HG03097 (cell line): ENCODE measurements around the gene ADGRF3.
"Not testable (repeated sequence)": the region's sequence is repeated elsewhere in the genome, so short reads cannot be mapped to it uniquely, and the experiment has no call there.

Source experiments
- ATAC-seq: cut with Tn5 transposase; IDR thresholded peaks from one replicate; pipeline ENCODE4 v1.9.1; 2021; ENCODE audit not compliant: unreplicated experiment, low FRiP score

The ADGRF3 gene

DNA sequence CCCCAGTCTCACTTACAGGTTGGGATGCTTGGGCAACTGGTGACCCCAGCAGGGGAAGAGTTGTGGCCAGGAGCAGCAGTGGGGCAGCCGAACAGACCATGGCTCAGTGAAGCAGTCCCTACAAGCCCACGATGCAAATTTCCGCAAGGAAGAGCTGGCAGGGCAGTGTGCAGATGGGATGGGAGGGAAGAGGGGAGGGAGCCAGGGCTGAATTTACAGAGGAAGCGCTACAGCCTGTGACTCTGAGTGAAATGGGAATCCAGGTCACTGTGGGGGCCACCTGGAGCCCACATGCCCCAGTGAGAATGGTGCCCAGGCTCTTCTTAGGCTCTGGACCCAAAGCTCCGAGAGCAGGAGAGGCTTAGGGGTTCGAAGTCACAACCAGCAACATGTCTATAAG, 27.6 kb downstream of the ADGRF3 start:
- no peak for ATAC-seq

DNA sequence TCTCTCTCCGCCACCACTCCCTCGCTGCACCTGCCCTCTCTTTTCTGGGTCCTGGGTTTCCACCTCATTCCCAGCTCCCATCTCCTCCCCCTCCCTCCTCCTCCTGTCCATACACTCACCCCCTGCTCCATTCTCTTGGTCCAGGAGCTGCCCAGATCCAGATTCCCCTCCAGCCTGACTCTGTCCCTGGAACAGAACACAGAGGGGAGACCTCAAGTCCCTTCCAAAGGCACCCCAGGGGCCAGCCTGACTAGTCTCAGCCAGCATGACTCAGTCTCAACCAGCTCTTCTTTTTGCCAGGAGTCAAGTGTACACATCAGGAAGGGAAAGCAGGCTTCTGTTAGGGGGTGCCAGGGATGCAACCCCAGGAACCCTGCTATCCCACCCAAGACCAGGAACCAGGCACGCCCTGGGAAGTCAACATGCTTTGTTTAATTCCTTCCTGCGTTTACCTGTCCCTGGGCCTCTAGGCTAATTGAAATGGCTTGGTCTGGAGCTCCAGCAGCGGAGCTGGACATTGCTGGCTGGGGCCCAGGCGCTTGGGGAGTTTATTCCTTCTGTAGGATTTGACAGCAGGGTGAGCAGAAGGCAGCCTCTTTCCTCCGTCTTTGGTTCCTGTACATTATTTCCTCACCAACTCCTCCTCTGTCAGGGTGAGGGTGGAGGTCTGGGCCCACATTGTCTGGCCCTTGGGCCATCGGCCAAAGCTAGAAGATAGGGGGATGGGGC, 29.0 kb downstream of the ADGRF3 start:
- no peak for ATAC-seq

DNA sequence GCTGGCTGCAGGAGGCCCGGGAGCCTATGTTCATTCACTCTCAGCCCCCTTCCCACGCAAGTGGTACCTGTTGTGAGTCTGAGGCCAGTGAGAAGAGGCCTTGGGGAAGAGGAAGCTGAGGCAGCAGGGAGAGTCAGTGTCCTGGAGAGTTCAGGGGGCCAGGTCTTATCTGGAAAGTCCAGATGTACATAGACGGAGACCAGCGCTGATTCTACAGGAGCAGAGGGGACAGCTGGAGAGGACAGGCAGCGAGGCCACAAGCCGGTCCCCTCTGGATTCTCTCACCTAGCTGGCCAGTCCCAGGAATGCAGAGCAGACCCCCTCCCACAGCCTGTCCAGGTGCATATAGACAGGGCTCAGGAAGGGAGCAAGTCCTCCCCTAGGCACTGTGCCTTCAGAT, 29.7 kb downstream of the ADGRF3 start:
- no peak for ATAC-seq

DNA sequence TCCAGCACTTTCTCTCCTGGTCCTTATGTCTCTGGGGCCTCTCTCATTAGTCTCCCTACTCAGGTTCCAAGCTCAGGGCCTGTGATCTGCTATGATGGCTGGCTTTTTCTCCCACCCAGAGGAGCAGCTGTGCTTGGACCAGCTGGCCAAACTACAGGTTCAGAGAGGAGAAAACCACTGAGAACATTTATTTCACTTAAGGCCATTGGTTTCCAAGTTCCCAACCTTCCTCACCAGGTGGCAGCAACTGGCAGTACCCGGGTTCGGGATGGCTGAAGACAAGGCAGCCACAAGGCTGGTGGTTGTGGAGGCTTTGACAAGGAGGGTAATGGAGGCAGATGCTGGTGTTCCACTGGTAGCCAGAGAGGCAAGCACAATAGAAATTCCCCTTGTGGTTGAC, 30.5 kb downstream of the ADGRF3 start:
- no peak for ATAC-seq

DNA sequence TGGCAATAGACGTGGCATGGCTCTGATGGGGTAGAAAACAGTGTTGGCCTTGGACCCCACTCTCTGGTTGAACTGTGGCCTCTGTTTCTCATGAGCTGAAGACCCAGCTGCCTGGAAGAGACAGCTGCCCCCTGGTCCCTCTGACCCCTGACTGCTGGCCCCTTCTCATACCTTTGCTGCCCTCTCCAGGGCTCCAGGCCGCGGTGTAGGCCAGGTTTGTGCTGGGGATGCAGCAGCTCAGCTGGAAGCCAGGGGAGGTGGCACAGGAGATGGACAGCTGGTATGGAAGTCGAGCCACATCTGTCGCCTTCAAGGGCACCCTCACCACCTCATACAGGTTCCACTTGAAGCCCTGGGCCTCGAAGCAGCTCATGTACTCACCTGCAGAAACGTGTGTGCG, 32.3 kb downstream of the ADGRF3 start:
- no peak for ATAC-seq

DNA sequence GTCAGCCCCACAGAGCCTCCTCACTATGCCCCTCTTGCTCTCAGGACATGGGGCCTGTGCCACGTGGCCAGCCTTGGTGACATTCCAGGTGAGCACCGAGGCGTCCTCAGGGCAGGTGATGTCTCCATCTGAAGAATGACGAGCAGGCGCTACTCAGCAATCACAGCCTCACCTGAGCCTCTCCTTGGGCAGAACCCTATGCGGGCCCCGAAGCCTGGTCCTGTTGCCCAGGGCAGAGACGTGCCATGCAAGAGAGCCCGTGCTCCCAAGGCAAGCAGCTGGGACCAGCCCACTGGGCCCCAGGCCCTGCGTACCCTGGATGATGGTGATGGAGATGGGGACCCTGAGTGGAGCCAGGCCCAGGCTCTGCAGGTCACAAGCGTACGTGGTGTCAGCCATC, 33.1 kb downstream of the ADGRF3 start:
- no peak for ATAC-seq

DNA sequence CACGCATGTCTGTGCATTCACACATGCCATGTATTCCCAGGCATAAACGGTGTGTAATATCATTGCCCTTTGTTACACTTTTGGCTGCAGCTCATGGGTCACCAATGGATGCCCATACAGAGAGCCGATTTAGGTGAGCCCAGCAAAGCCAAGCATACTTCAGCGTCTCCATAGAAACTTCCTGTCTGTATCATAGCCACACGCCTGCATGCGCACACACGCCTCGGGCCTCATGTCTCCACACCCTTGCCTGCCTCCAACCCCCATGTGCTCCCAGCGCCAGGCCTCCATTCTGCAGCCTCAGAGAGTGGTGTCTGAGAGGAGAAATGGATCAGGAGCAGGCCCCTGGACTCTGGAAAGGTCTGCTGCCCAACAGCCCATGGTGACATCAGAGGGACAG, 34.1 kb downstream of the ADGRF3 start:
- no peak for ATAC-seq

DNA sequence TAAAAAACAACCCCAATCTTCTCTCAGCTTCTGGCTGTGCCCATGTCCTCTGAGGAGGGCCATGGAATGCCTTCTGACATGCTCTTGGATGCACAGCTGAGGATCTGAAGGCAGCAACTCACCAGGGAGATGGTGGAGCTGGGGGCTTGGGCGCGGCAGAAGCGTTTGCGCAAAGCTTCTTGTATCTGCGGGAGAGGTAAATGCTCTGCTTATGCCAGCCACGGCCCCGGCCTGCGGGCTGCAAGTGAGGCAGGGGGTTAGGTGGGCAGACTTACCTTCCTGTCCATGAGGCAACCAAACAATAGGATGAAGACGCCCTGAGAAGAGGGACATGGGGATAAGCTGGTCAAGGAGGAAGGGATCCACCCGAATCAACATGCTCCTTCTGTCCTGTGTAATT, 36.7 kb downstream of the ADGRF3 start:
- ATAC-seq = no peak

DNA sequence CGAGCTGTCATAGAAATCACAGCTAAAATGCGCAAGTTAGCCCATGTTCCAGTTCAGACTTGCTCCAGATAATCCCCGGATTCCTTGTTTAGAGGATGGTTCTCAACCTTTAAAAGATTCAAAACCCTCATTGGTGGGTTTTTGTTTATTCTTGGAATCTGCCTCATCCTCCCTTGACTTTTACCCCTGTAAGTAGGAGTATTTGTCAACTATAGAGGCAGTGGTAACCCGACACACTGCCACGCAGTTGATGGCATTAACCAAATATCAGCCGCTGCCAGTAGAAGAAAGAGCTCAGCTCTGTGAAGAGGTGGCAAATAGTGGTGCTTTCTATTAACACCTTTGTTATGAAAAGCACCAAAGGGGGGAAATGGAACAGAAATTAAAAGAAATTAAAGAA, 41.0 kb downstream of the ADGRF3 start:
- ATAC-seq = no peak

DNA sequence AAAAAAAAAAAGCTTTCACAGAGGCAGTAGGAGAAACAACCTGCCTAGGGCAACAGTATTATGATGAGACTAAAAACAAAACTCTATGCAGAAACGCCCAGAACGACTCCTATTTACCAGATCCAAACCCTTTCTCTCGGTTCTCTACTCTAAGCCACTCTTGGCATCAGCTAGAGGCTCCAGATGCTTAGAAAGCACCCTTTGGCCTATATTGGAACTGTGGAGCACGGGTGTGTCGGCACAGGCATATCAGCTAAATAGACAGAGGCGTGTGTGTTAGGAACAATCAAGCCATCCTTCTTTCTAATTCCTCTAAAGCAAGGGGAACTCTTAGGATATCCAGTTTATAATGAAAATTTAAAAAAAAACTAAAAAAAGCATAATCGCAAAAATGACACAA, 41.5 kb downstream of the ADGRF3 start:
- not testable (repeated sequence) for ATAC-seq

DNA sequence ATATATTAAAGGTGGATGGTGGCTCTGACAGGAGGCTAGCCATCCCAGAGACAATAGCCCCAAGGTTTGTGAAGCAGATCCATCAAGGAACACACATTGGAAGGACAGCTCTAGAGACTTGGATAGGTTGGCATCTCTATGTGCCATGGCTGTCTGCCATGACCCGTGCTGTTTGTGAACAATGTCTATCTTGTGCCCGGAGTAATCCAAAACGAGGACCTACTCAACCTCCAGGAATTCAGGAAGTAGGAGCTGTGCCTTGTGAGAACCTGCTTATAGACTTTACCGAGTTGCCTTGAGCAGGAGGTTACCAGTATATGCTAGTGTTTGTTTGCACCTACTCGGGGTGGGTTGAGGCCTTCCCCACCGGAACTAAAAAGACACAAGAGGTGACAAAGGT, 43.7 kb downstream of the ADGRF3 start:
- ATAC-seq = no peak

DNA sequence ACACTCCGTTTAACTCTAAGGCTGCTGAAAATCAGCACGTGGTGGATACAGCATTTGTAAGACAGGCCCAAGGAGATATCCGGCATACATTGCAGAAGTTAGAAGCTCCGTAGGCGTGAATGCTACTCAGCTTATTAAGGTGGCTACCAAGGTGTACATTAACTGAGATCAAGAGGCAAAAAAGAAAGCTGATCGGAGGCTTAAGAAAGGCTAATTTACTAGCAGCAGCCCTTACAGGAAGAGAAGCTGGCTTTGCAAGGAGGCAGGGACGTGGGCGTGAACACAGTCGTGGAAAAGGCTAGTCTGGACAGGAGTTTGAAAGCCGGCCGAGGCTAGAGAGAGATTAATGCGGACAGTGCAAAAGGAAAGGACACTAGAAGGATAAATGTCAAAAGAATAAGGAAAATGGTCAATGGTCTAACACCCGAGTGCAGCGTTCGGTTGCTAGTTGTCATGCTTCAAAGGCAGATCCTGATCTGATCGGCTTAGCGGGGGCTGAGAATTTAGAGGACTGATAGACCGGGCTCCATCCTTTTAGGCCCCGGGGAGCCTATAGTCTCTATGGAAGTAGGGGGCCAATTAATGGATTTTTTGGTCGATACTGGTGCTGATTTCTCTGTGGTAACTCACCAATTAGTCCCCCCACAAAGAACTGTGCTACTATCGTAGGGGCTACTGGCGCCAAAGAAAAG, 46.2 kb downstream of the ADGRF3 start:
- no peak for ATAC-seq

DNA sequence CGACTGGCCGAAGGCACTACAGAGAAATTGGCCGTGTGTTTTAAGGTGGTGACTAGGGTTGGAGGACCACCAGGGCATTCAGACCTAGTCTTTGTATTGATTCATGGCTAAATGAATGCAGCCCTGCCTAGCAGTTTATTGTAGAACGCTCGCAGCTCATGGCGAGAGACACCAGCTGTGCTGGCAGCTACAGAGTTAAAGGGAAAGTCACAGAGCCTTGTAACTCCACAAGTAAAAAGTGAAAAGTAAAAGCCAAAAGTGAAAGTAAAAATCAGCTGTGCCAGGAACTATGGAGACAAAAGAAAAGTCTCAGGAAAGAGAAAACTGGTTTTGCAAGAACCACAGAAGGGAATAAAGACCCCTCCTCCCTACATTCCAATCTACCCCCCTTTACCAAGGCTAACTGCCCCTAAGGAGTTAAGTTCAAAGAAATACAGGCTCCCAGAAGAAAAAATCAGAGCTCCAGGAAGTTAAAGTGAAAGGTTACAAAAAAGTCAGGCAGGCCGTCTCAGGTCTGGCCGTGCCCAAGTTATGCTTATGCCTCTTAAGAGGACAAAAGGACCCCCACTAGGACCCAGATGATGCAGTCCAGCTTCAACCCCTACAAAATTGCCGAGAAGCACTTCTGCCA, 47.0 kb downstream of the ADGRF3 start:
- no peak for ATAC-seq

DNA sequence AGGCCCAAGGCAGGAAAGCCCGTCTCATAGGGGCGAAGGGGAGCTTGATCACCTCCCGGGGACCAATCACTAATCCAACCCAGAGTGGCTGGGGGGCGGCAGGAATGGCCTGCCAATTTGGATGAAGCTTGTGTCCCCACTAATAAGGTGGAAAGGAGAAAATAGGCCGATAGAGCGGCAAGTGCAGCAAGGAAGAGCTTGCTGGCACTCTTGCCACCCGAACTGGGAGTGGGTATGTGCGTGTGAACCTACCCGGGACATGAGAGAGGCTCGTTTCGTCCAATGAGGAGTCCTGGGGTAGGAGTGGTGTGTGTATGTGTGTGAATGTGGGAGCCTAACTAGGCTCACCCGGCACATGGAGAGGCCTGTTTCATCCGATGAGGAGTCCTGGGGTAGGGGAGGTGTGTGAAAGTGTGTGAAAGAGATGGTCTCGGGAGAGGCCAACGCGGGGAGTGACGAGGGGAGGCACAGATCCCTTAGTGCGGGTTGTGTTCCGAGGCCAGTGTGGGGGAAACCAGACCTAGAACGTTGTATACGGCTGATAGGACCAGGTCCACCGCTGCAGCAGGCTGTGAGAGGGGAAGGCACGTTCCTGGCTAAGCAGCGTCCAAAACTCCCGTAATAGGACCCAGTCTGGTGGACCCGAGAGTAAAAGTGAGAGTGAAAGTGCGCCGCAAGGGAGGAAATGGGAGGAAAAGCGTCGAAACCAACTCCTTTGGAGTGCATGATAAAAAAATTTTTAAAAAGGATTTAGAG, 47.8 kb downstream of the ADGRF3 start:
- no peak for ATAC-seq

DNA sequence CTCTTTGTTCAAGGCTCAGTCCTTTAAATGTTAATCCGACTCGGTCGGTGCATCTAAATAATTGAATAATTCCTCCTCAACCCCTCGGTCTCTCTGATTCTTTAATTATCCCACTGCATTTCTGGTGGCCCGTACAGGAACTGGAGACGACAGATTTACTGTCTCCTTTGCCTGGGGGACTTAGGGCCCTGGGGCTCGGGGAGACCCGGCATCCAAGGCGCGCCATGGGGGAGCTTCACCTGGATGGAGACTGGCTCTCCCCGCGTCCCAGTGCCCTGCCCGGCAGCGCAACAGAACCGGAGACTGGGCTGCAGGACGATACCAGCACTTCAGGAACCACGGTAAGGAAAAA, 48.3 kb downstream of the ADGRF3 start:
- no peak for ATAC-seq

DNA sequence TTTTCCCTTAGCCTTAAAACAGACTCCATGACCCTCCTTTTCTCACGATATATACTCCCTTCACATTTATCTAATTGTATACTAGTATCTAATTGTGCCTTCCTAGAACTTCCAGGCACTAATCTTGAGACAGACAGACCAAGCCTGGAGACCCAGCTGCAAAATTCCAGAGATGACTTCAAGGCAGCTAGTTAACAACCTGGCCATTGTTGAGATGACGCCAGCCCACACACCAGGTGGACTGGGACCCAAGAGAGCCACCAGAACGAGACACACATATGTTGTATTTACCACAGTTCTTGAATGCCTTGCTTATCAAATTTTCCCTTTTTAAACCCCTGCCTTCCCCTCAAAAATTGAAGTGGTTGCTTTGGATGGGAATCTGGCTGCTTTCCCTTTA, 49.5 kb downstream of the ADGRF3 start:
- ATAC-seq = no peak

DNA sequence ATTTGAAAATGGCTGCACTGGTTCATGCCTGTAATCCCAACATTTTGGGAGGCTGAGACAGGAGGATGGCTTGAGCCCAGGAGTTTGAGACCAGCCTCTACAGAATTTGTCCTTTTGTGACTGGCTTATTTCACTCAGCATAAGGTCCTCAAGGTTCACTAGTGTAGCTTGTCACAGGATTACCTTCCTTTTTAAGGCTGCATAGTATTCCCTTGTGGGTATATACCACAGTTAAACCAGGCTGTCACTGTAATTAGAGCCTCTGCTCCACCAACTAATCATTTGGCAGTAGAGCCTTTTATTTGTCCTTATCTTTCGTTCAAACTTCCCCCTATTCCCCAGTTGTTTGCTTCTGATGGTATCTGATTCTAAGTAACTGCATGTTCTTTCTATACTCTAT, 51.1 kb downstream of the ADGRF3 start:
- no peak for ATAC-seq

DNA sequence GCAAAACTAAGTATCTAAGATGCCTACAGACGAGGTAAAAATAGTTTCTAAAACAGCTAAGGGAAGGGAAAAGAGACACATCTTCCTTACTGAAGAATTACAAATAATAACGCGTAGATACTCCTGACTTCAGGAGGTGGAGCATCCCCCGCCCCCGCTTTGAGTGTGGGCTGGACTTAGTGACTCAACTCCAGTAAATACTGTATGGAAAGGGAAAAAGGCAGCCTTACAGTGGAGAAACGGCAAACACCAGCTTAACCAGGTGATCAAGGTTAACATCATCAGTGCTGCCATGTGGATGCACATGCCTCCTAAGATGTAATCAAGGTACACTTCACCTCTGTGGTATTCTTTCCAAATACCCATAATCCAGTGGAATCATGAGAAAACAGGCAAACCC, 53.9 kb downstream of the ADGRF3 start:
- ATAC-seq = no peak

DNA sequence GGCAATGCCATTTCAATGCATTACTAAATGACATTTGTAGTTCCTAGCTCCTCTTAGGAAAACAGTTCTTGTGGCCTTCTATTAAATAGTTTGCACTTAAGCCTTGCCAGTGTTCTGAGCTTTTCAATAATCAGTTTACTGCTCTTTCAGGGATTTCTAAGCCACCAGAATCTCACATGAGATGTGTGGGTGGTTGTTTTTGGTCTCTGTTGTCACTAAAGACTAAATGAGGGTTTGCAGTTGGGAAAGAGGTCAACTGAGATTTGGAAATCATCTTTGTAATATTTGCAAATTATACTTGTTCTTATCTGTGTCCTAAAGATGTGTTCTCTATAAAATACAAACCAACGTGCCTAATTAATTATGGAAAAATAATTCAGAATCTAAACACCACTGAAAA, 56.6 kb downstream of the ADGRF3 start:
- ATAC-seq = no peak

DNA sequence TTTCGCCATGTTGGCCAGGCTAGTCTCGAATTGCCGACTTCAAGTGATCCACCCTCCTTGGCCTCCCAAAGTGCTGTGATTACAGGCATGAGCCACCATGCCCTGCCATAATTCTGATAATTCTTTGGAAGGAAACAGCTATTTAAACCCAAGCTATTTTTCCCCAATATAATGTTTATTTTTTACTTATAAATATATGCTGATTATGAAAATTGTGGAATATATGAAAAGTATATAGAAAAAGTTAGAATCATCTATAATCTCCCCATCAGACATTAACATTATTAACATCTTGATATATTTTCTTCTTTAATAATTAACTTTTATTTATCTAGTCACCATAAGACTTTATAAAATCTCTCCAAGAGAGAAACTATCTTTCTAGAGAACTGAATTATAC, 60.7 kb downstream of the ADGRF3 start:
- ATAC-seq = no peak

DNA sequence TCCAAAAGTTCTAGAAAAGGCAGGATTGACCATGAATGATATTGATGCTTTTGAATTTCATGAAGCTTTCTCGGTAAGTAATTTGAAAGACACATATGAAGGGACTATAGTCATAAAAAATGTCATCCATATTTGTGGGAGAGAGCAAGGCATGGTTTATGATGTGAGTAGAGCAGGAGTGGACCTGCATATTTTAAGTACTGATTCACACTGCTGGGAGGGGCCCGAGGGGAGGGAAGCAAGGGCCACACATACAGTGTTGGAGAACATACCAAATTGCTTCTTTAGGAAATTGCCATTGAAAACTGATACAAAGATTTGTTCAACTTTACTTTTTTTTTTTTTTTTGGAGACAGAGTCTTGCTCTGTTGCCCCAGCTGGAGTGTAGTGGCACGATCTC, 62.5 kb downstream of the ADGRF3 start:
- no peak for ATAC-seq
